ENCODE measurements around the gene GLI3.

Gene GLI3

DNA sequence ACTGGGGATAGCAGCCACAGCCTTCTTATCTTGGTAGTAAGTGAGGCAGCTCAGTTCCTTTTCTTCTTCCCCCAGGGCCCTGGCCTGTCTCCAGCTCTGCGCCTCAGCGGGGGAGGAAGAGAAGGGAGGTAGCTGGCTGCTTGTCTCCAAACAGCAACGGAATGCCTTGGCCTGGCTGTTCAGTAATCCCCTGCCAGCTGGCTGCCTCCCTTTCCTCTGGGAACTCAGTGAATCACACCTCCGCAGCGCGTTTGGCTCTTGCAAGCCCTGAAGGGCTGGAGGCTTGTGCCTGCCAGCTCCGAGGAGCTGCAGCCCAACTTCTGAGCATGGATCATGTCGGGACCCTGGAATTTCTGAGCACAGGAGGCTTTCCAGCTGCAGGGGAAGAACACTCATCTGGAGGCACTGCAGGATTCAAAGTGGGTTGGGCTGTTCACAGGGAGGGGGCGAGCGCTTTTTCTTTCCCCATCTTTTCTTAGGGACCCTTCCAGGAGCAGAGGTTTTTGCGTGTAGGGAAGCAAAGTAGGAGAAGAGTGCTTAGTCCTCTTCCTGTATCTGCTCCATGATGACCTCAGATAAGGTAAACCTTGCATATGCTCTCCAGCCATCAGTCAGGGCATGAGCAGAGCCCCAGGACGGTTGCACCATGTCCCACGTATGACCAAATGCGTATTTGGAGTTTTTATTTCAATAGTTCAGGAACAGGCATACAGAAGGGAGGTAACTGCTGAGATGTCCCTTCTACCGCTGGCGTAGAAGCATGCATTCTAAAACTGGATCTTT lies 280.9 kb downstream of the GLI3 start:
- ChIA-PET POLR2A (interaction anchor here (0.7 to 1.1 kb wide), 3 partner anchors 15 to 115 kb away, joined by 3 read pairs; no protein-coding TSS in a partner anchor), CTCF (interaction anchor here (0.9 to 5.8 kb wide), 9 partner anchors 9 to 921 kb away, joined by 3 to 104 read pairs (median 5); no protein-coding TSS in a partner anchor)
- TF ChIP-seq, protein P1, sequence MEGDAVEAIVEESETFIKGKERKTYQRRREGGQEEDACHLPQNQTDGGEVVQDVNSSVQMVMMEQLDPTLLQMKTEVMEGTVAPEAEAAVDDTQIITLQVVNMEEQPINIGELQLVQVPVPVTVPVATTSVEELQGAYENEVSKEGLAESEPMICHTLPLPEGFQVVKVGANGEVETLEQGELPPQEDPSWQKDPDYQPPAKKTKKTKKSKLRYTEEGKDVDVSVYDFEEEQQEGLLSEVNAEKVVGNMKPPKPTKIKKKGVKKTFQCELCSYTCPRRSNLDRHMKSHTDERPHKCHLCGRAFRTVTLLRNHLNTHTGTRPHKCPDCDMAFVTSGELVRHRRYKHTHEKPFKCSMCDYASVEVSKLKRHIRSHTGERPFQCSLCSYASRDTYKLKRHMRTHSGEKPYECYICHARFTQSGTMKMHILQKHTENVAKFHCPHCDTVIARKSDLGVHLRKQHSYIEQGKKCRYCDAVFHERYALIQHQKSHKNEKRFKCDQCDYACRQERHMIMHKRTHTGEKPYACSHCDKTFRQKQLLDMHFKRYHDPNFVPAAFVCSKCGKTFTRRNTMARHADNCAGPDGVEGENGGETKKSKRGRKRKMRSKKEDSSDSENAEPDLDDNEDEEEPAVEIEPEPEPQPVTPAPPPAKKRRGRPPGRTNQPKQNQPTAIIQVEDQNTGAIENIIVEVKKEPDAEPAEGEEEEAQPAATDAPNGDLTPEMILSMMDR (IDR thresholded peaks at IDR 0.05; ENCODE audit: insufficient read depth, low read length, missing control alignments), result no peak
- DNase-seq (ENCODE audit: low read depth, low spot score), result peak; percentile 98
- H3K4me3 ChIP-seq (ENCODE audit: low read depth, low read length), result peak overlapping the region; percentile 36

DNA sequence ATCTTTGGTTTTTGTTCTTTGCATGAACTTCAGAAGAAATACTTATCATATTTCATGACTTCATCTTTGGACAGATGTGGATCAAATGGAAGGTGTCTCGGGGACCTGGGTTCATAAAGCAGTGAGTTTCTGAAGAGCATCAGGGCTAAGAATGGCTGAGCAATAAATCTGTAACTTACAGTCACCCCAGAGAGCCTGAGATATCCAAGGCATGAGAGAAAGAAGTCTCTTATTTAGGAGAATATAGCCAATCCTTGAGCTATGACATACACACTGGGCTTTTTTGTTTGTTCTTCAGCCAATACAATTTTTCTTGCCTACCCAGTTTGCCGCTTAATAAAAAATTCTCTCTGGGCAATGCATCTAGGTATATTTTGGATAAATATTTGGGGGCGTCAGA lies 281.6 kb downstream of the GLI3 start:
- CTCF ChIA-PET, result interaction anchor here (0.9 to 5.8 kb wide), 9 partner anchors 9 to 922 kb away, joined by 3 to 104 read pairs (median 6); no protein-coding TSS in a partner anchor
- no peak for DNase-seq (ENCODE audit: low read depth, low spot score)
- TF ChIP-seq, protein P1 (IDR thresholded peaks at IDR 0.05; ENCODE audit: insufficient read depth, low read length, missing control alignments), result no peak
- POLR2A ChIA-PET, result interaction anchor here (0.7 to 1.1 kb wide), 3 partner anchors 14 to 116 kb away, joined by 3 read pairs; no protein-coding TSS in a partner anchor
- H3K4me3 ChIP-seq (ENCODE audit: low read depth, low read length), result no peak overlapping the region

DNA sequence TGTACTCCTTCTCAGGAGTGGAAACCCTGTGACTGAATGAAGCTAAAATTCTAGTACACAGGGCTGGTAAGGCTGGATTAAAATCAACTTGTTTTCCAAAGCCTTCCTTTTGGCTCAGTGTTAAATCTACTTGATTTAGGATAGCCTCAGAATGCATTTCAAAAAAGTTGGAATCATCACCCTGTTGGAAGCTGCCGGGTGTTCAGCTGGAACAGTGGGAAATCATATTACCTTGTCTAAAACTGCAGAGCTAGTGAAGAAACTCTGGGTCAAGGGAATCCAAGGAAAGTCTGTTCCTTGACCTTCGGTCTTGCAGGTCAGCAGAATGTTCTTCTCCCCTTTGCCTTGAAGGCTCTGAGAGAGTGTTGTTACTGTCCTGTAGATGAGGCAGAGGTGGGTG lies 282.0 kb downstream of the GLI3 start:
- POLR2A ChIA-PET, result interaction anchor here (1.0 kb wide), 1 partner anchor 38 kb away, joined by 3 read pairs; no protein-coding TSS in a partner anchor
- no peak overlapping the region for H3K4me3 ChIP-seq (ENCODE audit: low read depth, low read length)
- CTCF ChIA-PET, result interaction anchor here (0.9 to 5.8 kb wide), 8 partner anchors 10 to 922 kb away, joined by 3 to 104 read pairs (median 6); no protein-coding TSS in a partner anchor
- TF ChIP-seq, protein P1 (IDR thresholded peaks at IDR 0.05; ENCODE audit: insufficient read depth, low read length, missing control alignments), result no peak
- no peak for DNase-seq (ENCODE audit: low read depth, low spot score)

DNA sequence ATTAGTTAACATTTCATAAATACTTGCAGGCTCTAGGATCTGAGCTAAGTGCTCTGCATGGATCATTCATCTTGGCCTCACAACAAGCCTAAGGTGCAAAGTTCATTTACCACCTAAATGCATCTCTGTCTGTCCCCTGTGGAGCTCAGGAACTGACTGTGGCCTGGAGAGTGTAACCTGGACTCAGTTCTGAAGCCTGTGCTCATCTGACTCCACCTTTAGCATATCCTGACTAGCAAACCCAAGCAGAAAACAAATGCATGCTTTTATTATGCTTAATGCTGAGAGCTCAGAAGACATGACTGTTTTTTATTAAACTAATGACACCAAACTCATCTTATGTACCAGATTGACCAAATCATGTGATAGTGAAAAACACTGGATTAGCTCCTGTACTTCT lies 288.5 kb downstream of the GLI3 start:
- no peak for DNase-seq (ENCODE audit: low read depth, low spot score)
- CTCF ChIA-PET, result interaction anchor here (0.6 to 1.9 kb wide), 9 partner anchors 8 to 928 kb away, joined by 3 to 13 read pairs (median 4); no protein-coding TSS in a partner anchor
- H3K4me3 ChIP-seq (ENCODE audit: low read depth, low read length), result no peak overlapping the region
- POLR2A ChIA-PET, result no interaction called here
- TF ChIP-seq, protein P1 (IDR thresholded peaks at IDR 0.05; ENCODE audit: insufficient read depth, low read length, missing control alignments), result no peak

DNA sequence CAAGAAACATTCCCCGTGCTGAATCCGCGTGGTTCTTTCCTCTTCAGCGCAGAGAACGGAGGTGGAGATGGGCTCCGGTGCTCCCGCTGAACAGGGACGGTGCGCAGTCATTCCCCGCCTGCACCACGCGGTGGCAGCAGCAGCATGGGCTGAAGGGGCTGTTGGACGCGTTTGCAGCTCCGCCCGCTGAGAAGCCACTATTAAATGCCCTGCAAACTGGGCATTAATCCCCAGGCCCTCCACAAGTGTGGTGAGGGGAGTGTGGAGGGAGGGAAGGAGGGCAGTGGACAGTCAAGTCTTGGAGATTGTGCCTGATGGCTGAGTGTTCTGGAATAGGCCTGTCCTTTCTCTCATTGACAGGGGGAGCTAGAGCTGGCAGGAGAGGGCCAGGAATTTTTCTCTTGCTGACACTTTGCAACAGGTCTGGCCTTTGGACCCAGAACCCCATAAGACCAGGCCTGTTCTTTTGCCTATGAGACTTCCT lies 293.9 kb downstream of the GLI3 start:
- TF ChIP-seq, protein P1 (IDR thresholded peaks at IDR 0.05; ENCODE audit: insufficient read depth, low read length, missing control alignments), result peak; percentile 98
- ChIA-PET POLR2A (interaction anchor here (0.6 kb wide), 1 partner anchor 989 kb away, joined by 3 read pairs; the partner anchor contains the start of genes MRPL32 and PSMA2), CTCF (interaction anchor here (0.6 to 8.7 kb wide), 58 partner anchors 8 to 1511 kb away, joined by 3 to 164 read pairs (median 4); partner anchors contain the start of genes MRPL32 and PSMA2)
- no peak for DNase-seq (ENCODE audit: low read depth, low spot score)
- peak overlapping the region; percentile 40; the same call in 1 of the 2 replicates for H3K4me3 ChIP-seq (ENCODE audit: low read depth, low read length)
